Heart left ventricle (tissue), 13 donors: Measurements from ENCODE around the gene CACNA1F.

Experiments
- CTCF ChIP-seq, 12 donors: fragments of 200-600 bp; sonication (generic) in 4 of 12; IDR thresholded peaks; one replicate each; pipeline versions ENCODE4 v1.5.0 to v1.8.0; 2018 to 2022; ENCODE audit warnings: antibody characterized with exemption in 12 of 12, mild to moderate bottlenecking in 5 of 12
- POLR2A ChIP-seq, 2 donors: fragments of 450-650 bp; IDR thresholded peaks; one replicate each; pipeline ENCODE4 v1.6.1; 2017; ENCODE audit warnings: antibody characterized with exemption in 2 of 2, mild to moderate bottlenecking in 2 of 2, moderate library complexity in 2 of 2
- donor health status: ischemic (EF 13 %, LVEDD 7.1; RV severe dilation, severe dysfunction).
- donor health status: DM: no; HTN: yes; CAD: no.
- donor health status: DM: no; HTN: no; CAD: no.
- donor health status: ischemic (EF 25% LVEDD 6.9; RV normal size, moderate dysfunction).
- donor health status: ischemic (EF 25% LVEDD 5.7; RV mildly dilated, moderate dysfunction).
- donor health status: ischemic (EF 35%, LVEDD 5.7; RV mildly dilated, moderate dysfunction).
- donor health status: nonischemic (EF 11% LVEDD 7.7; RV severe dilation, severe dysfunction).
- donor health status: DM: yes; HTN: yes; CAD: no.
- donor health status: PGD.
- donor health status: ischemic (EF 29% LVEDD 5.4; RV normal size, mild dysfunction).
- donor health status: nonischemic (EF 23%, LVEDD 6.1; RV moderate dilation, normal function).

GRCh38 chrX:49165901-49166881 lies 66.9 kb downstream of the CACNA1F start:
- peak in 9 of 12 donors; percentile 7 to 52 (median 37) for TF ChIP-seq CTCF (IDR thresholded peaks at IDR 0.05)
- peak in 1 of 2 donors; percentile 34 for TF ChIP-seq POLR2A (IDR thresholded peaks at IDR 0.05)
